Breast epithelium (tissue), 3 donors: ENCODE results near the gene HYDIN.
"Not testable (repeated sequence)": the region's sequence is repeated elsewhere in the genome, so short reads cannot be mapped to it uniquely, and the experiment has no call there.

ENCODE experiments used
- CTCF ChIP-seq, 3 donors: fragments of 450-650 bp; IDR thresholded peaks; one replicate each; pipeline ENCODE4 v1.5.1; 2016 to 2017; ENCODE audit warnings: antibody characterized with exemption in 3 of 3, mild to moderate bottlenecking in 3 of 3, moderate library complexity in 3 of 3
- POLR2AphosphoS5 ChIP-seq, 3 donors: sonication (generic); formaldehyde crosslinking; IDR thresholded peaks; one replicate each; pipeline ENCODE4 v1.6.1; 2017; ENCODE audit warnings: antibody characterized with exemption in 3 of 3

DNA sequence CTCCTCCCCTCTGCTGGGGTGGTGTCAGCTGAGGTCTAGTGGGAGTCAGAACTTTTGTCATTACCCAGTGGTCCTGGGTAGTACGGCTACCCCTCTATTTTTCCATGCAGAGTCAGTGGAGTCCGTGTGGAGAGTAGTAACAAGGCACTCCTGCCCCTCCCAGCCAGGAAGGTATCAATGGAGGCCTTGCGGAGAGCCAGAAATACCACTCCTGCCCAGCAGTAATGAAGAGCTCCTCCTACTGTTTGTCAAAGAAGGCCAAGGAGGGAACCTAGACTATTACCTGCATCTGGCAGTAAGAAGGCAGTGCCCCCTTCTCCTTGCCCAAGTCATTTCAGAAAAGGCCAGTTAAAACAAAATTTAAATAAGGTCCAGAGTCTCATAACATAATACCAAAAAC, 262.2 kb downstream of the HYDIN start:
- TF ChIP-seq POLR2AphosphoS5, CTCF (IDR thresholded peaks at IDR 0.05): not testable (repeated sequence)
